MM.1S (cell line): Measurements from ENCODE around the gene TP63.

Source experiments
- DNase-seq: peaks from one replicate; pipeline ENCODE4 v3.0.0-alpha.2; 2015
- H2AFZ ChIP-seq: fragments of 300-600 bp; sonication (generic); 2 replicates; pipeline ENCODE4 v1.6.0; 2016; ENCODE audit warnings: antibody characterized with exemption, low read length
- H3F3A ChIP-seq: fragments of 300-600 bp; sonication (generic); 2 replicates; pipeline ENCODE4 v1.6.1; 2016; ENCODE audit warnings: mild to moderate bottlenecking, antibody characterized with exemption, low read length, moderate library complexity, mixed read lengths; ENCODE audit not compliant: insufficient read depth
- H3K27ac ChIP-seq: fragments of 300-600 bp; sonication (generic); 2 replicates; pipeline ENCODE4 v1.5.1; 2016; ENCODE audit warnings: mild to moderate bottlenecking, low read length
- H3K27me3 ChIP-seq: fragments of 300-600 bp; sonication (generic); replicated peaks from 2 replicates; pipeline ENCODE4 v1.6.0; 2016; ENCODE audit warnings: low read length; ENCODE audit not compliant: insufficient read depth
- H3K36me3 ChIP-seq: fragments of 300-600 bp; sonication (generic); replicated peaks from 2 replicates; pipeline ENCODE4 v1.6.1; 2016; ENCODE audit warnings: mild to moderate bottlenecking, low read length, mixed read lengths; ENCODE audit not compliant: insufficient read depth
- H3K4me1 ChIP-seq: fragments of 300-600 bp; sonication (generic); 2 replicates; pipeline ENCODE4 v1.6.1; 2016; ENCODE audit warnings: low read length, mixed read lengths
- H3K4me2 ChIP-seq: fragments of 300-600 bp; sonication (generic); 2 replicates; pipeline ENCODE4 v1.6.0; 2016; ENCODE audit warnings: low read depth, low read length
- H3K4me3 ChIP-seq: fragments of 300-600 bp; sonication (generic); 2 replicates; pipeline ENCODE4 v1.5.1; 2016; ENCODE audit warnings: low read length, mixed read lengths
- H3K79me2 ChIP-seq: fragments of 300-600 bp; sonication (generic); 2 replicates; pipeline ENCODE4 v1.6.1; 2016; ENCODE audit warnings: mixed run types, low read length, mixed read lengths
- H3K9ac ChIP-seq: fragments of 300-600 bp; sonication (generic); 2 replicates; pipeline ENCODE4 v1.6.1; 2016; ENCODE audit warnings: low read length, mixed read lengths
- H3K9me2 ChIP-seq: fragments of 300-600 bp; sonication (generic); replicated peaks from 2 replicates; pipeline ENCODE4 v1.6.1; 2016; ENCODE audit warnings: mild to moderate bottlenecking, low read length, mixed read lengths; ENCODE audit not compliant: insufficient read depth
- H3K9me3 ChIP-seq: fragments of 300-600 bp; sonication (generic); replicated peaks from 2 replicates; pipeline ENCODE4 v1.6.1; 2016; ENCODE audit warnings: mild to moderate bottlenecking, low read length, mixed read lengths; ENCODE audit not compliant: insufficient read depth
- H4K20me1 ChIP-seq: fragments of 300-600 bp; sonication (generic); 2 replicates; pipeline ENCODE4 v1.6.1; 2016; ENCODE audit warnings: mild to moderate bottlenecking, low read length, moderate library complexity, mixed read lengths; ENCODE audit not compliant: insufficient read depth
- CTCF ChIP-seq: fragments of 300-600 bp; sonication (generic); IDR thresholded peaks from 2 replicates; pipeline ENCODE4 v1.5.1; 2016; ENCODE audit warnings: antibody characterized with exemption, low read length, mixed read lengths
- EZH2 ChIP-seq: fragments of 300-600 bp; sonication (generic); optimal IDR thresholded peaks from 2 replicates; pipeline ENCODE3; 2017; ENCODE audit warnings: low read depth, mild to moderate bottlenecking, antibody characterized with exemption, low read length, mixed read lengths
- EZH2phosphoT487 ChIP-seq: fragments of 300-600 bp; sonication (generic); IDR thresholded peaks from 2 replicates; pipeline ENCODE4 v1.6.1; 2018; ENCODE audit warnings: antibody characterized with exemption, low read length

The TP63 gene

GRCh38 chr3:189869165-189869564 lies 238.0 kb downstream of the TP63 start:
- Histone ChIP-seq H3K4me2 (no peak overlapping the region), H3F3A (no peaks in the 10 kb centered on the region), H2AFZ (no peak overlapping the region), H3K9me3 (no peaks in the 10 kb centered on the region), H3K4me3 (no peak overlapping the region), H3K27ac (no peak overlapping the region), H3K27me3 (no peaks in the 10 kb centered on the region), H3K36me3 (no peaks in the 10 kb centered on the region), H3K9ac (no peak overlapping the region), H3K9me2 (no peaks in the 10 kb centered on the region), H3K79me2 (no peaks in the 10 kb centered on the region), H4K20me1 (no peaks in the 10 kb centered on the region), H3K4me1 (no peaks in the 10 kb centered on the region)
- DNase-seq: no peak
- no peak for TF ChIP-seq CTCF
- no peak for TF ChIP-seq EZH2phosphoT487
- no peak for TF ChIP-seq EZH2

GRCh38 chr3:189871418-189871817 lies 240.2 kb downstream of the TP63 start:
- no peaks in the 10 kb centered on the region for H3K4me1 ChIP-seq
- no peaks in the 10 kb centered on the region for H3K9me2 ChIP-seq
- no peaks in the 10 kb centered on the region for H3K9me3 ChIP-seq
- no peak overlapping the region for H2AFZ ChIP-seq
- no peaks in the 10 kb centered on the region for H3K36me3 ChIP-seq
- H4K20me1 ChIP-seq: no peaks in the 10 kb centered on the region
- H3K4me2 ChIP-seq: no peak overlapping the region
- H3F3A ChIP-seq: no peaks in the 10 kb centered on the region
- H3K79me2 ChIP-seq: no peaks in the 10 kb centered on the region
- H3K4me3 ChIP-seq: no peak overlapping the region
- H3K27ac ChIP-seq: no peak overlapping the region
- H3K27me3 ChIP-seq: no peaks in the 10 kb centered on the region
- TF ChIP-seq EZH2phosphoT487: no peak
- TF ChIP-seq CTCF: no peak
- TF ChIP-seq EZH2: no peak
- no peak overlapping the region for H3K9ac ChIP-seq
- DNase-seq: no peak

GRCh38 chr3:189883113-189883753 lies 252.0 kb downstream of the TP63 start:
- Histone ChIP-seq H3K9ac (no peak overlapping the region), H3K9me2 (no peaks in the 10 kb centered on the region), H3K9me3 (no peaks in the 10 kb centered on the region), H3K27me3 (no peaks in the 10 kb centered on the region), H3K27ac (no peak overlapping the region), H3K4me1 (no peaks in the 10 kb centered on the region), H3K79me2 (no peaks in the 10 kb centered on the region), H3F3A (no peaks in the 10 kb centered on the region), H3K4me3 (no peak overlapping the region), H3K4me2 (no peak overlapping the region), H3K36me3 (no peaks in the 10 kb centered on the region), H2AFZ (no peak overlapping the region), H4K20me1 (no peaks in the 10 kb centered on the region)
- no peak for DNase-seq
- TF ChIP-seq EZH2 (no peak), EZH2phosphoT487 (no peak), CTCF (no peak)
